Astrocyte (in vitro differentiated cells and primary cell): ENCODE measurements around the gene FBXO10. TPM values are rescaled to one million over a fixed set of nuclear protein-coding genes. Genes with fewer than 3 reads are reported as not detected.
"Not testable (repeated sequence)": the region's sequence is repeated elsewhere in the genome, so short reads cannot be mapped to it uniquely, and the experiment has no call there.

Source experiments
- DNase-seq: peaks from one replicate; pipeline ENCODE4 v3.0.0-alpha.2; 2010; ENCODE audit warnings: low read depth
- FAIRE-seq: peaks from 2 replicates; lab custom pipeline; 2011; peaks lifted over from hg19 to GRCh38; lab: Jason Lieb, UNC
- H2AFZ ChIP-seq: 2 replicates; pipeline ENCODE4 v1.6.0; 2012; ENCODE audit warnings: low read depth, low read length, inconsistent platforms
- H3K27ac ChIP-seq: 2 replicates; pipeline ENCODE4 v1.5.1; 2011; ENCODE audit warnings: low read depth, low read length, inconsistent platforms
- H3K27me3 ChIP-seq: 2 replicates; pipeline ENCODE4 v1.6.0; 2011; ENCODE audit warnings: low read length, inconsistent platforms; ENCODE audit not compliant: insufficient read depth
- H3K36me3 ChIP-seq: 2 replicates; pipeline ENCODE4 v1.5.1; 2011; ENCODE audit warnings: low read length, inconsistent platforms; ENCODE audit not compliant: insufficient read depth
- H3K4me1 ChIP-seq: 2 replicates; pipeline ENCODE4 v1.5.1; 2011; ENCODE audit warnings: low read length, inconsistent platforms; ENCODE audit not compliant: insufficient read depth
- H3K4me2 ChIP-seq: 2 replicates; pipeline ENCODE4 v1.6.0; 2012; ENCODE audit warnings: low read length, inconsistent platforms
- H3K4me3 ChIP-seq: 2 replicates; pipeline ENCODE4 v1.5.1; 2011; ENCODE audit warnings: low read depth, mild to moderate bottlenecking, low read length, inconsistent platforms; ENCODE audit not compliant: insufficient read depth
- H3K79me2 ChIP-seq: 2 replicates; pipeline ENCODE4 v1.6.0; 2012; ENCODE audit warnings: mild to moderate bottlenecking, low read length, inconsistent platforms; ENCODE audit not compliant: insufficient read depth
- H3K9ac ChIP-seq: 2 replicates; pipeline ENCODE4 v1.6.0; 2012; ENCODE audit warnings: mild to moderate bottlenecking, low read length, inconsistent platforms
- H3K9me3 ChIP-seq: 2 replicates; pipeline ENCODE4 v1.5.1; 2012; ENCODE audit warnings: low read depth, mild to moderate bottlenecking, low read length, inconsistent platforms; ENCODE audit not compliant: insufficient read depth
- H4K20me1 ChIP-seq: 2 replicates; pipeline ENCODE4 v1.6.0; 2012; ENCODE audit warnings: low read length, inconsistent platforms; ENCODE audit not compliant: insufficient read depth
- H3K27ac Mint-ChIP-seq: one replicate; pipeline ENCODE4 v1.8.0; 2021; ENCODE audit warnings: mild to moderate bottlenecking, mixed read lengths; ENCODE audit not compliant: unreplicated experiment
- H3K27me3 Mint-ChIP-seq: one replicate; pipeline ENCODE4 v1.8.0; 2021; ENCODE audit warnings: low read depth, mixed read lengths; ENCODE audit not compliant: unreplicated experiment
- H3K36me3 Mint-ChIP-seq: one replicate; pipeline ENCODE4 v1.8.0; 2021; ENCODE audit warnings: low read depth, mixed read lengths; ENCODE audit not compliant: unreplicated experiment
- H3K4me1 Mint-ChIP-seq: one replicate; pipeline ENCODE4 v1.8.0; 2021; ENCODE audit warnings: low read depth, mixed read lengths; ENCODE audit not compliant: unreplicated experiment
- H3K4me3 Mint-ChIP-seq: one replicate; pipeline ENCODE4 v1.8.0; 2021; ENCODE audit warnings: mild to moderate bottlenecking, moderate library complexity, mixed read lengths; ENCODE audit not compliant: unreplicated experiment
- H3K9me3 Mint-ChIP-seq: one replicate; pipeline ENCODE4 v1.8.0; 2021; ENCODE audit warnings: mild to moderate bottlenecking, mixed read lengths; ENCODE audit not compliant: unreplicated experiment
- EZH2 ChIP-seq: IDR thresholded peaks from 2 replicates; pipeline ENCODE4 v1.6.1; 2012; ENCODE audit warnings: mild to moderate bottlenecking, low read length, inconsistent platforms; ENCODE audit not compliant: insufficient read depth
- total RNA-seq: library from RNA; stranded (reverse); gene quantifications from 2 replicates; pipeline ENCODE4 v1.2.1, GENCODE V29; 2021
- TF ChIP-seq, protein P1 (sequence below): IDR thresholded peaks from 2 replicates; pipeline ENCODE4 v1.5.1; 2011; ENCODE audit warnings: low read depth, mild to moderate bottlenecking, inconsistent platforms, low read length, moderate library complexity; ENCODE audit not compliant: insufficient read depth

FBXO10 gene
- total RNA-seq, 1 donor from 2014 or later = 12.7 TPM

DNA sequence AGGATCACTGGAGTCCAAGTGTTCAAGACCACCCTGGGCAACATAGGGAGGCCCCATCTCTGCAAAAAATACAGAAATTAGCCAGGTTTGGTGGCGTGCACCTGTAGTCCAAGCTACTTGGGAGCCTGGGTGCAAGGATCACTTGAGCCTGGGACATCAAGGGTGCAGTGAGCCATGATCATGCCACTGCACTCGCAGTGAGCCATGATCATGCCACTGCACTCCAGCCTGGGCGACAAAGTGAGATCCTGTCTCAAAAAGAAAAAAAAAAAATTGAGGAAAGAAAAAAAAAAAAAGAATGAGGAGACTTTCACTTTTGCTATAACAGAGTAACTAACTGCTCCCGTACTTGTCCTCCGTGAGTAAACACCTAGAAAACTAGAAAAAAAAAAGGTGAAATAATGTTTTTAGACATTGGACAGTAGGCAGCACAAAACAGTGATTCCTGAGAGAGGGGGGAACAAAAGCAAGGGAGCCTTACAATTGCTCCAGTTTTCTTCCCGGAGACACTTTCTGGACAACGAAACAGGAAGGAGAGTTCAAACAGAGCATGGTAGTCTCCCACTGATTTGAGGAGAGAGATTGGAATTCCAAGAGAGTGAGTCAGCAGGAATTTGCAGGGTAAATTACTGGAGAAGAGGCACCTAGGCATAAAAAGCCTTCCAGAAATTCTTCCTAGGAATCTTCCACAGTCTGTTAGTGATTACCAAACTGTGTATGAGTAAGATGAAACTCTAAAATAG, 104.1 kb downstream of the FBXO10 start:
- Mint-ChIP-seq H3K4me1 (peaks cover 6% of the 10 kb centered on the region), H3K9me3 (peaks cover 4% of the 10 kb centered on the region), H3K27me3 (no peaks in the 10 kb centered on the region), H3K4me3 (peak overlapping the region; percentile 78), H3K27ac (peak overlapping the region; percentile 94), H3K36me3 (no peaks in the 10 kb centered on the region)
- Histone ChIP-seq H3K9me3 (no peaks in the 10 kb centered on the region), H3K4me2 (peak overlapping the region; percentile 85), H3K4me3 (peak overlapping the region; percentile 62), H3K27ac (peak overlapping the region; percentile 81), H2AFZ (peak overlapping the region; percentile 7), H3K9ac (peak overlapping the region; percentile 71), H4K20me1 (no peaks in the 10 kb centered on the region), H3K27me3 (no peaks in the 10 kb centered on the region), H3K79me2 (no peaks in the 10 kb centered on the region), H3K36me3 (no peaks in the 10 kb centered on the region), H3K4me1 (peaks cover 4% of the 10 kb centered on the region)
- FAIRE-seq (peak; percentile 99), DNase-seq (peak; percentile 94)
- TF ChIP-seq, protein P1, sequence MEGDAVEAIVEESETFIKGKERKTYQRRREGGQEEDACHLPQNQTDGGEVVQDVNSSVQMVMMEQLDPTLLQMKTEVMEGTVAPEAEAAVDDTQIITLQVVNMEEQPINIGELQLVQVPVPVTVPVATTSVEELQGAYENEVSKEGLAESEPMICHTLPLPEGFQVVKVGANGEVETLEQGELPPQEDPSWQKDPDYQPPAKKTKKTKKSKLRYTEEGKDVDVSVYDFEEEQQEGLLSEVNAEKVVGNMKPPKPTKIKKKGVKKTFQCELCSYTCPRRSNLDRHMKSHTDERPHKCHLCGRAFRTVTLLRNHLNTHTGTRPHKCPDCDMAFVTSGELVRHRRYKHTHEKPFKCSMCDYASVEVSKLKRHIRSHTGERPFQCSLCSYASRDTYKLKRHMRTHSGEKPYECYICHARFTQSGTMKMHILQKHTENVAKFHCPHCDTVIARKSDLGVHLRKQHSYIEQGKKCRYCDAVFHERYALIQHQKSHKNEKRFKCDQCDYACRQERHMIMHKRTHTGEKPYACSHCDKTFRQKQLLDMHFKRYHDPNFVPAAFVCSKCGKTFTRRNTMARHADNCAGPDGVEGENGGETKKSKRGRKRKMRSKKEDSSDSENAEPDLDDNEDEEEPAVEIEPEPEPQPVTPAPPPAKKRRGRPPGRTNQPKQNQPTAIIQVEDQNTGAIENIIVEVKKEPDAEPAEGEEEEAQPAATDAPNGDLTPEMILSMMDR = no peak
- TF ChIP-seq EZH2 = no peak

DNA sequence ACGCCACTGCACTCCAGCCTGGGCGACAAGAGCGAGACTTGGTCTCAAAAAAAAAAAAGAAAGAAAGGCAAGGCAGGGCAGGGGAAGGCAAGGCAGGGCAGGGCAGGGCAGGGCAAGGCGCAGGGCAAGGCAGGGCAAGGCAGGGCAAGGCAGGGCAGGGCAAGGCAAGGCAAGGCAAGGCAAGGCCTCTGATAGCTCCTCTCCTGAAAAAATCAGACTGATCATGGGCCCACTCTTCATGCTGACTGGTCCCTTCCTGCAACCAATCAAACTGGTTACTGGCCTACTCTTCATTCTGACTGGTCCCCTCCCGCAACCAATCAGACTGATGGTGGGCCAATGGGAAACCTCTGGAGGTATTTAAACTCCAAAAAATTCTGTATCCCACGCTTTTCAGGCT, 107.6 kb downstream of the FBXO10 start:
- no peak overlapping the region for H3K4me3 Mint-ChIP-seq
- FAIRE-seq (no peak), DNase-seq (no peak)
- Histone ChIP-seq H3K4me3 (no peak overlapping the region), H3K9me3 (no peaks in the 10 kb centered on the region), H3K4me2 (no peak overlapping the region), H3K27ac (no peak overlapping the region), H3K4me1 (peaks cover 14% of the 10 kb centered on the region), H3K36me3 (no peaks in the 10 kb centered on the region), H2AFZ (no peak overlapping the region), H3K27me3 (no peaks in the 10 kb centered on the region), H3K79me2 (peaks cover 11% of the 10 kb centered on the region), H4K20me1 (peaks cover 8% of the 10 kb centered on the region), H3K9ac (no peak overlapping the region)
- TF ChIP-seq, protein P1 = no peak
- TF ChIP-seq EZH2 = no peak
- H3K27ac Mint-ChIP-seq = no peak overlapping the region
- no peaks in the 10 kb centered on the region for H3K36me3 Mint-ChIP-seq
- no peaks in the 10 kb centered on the region for H3K9me3 Mint-ChIP-seq
- no peaks in the 10 kb centered on the region for H3K27me3 Mint-ChIP-seq
- H3K4me1 Mint-ChIP-seq = peaks cover 6% of the 10 kb centered on the region

DNA sequence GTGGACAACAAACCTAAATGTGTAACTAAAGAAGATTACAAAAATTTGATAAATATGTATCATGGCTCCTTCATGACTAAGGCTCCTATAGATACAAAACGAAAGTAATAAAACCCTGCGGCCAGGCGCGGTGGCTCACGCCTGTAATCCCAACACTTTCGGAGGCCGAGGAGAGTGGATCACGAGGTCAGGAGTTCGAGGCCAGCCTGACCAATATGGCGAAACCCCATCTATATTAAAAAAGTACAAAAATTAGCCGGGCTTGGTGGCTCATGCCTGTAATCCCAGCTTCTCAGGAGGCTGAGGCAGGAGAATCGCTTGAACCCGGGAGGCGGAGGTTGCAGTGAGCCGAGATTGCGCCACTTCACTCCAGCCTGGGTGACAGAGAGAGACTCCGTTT, 108.7 kb downstream of the FBXO10 start:
- H3K4me1 Mint-ChIP-seq = peaks cover 15% of the 10 kb centered on the region
- not testable (repeated sequence) for FAIRE-seq, H3K36me3 Mint-ChIP-seq, H3K9me3 ChIP-seq, H3K4me3 Mint-ChIP-seq, H3K9ac ChIP-seq, H3K36me3 ChIP-seq, H3K27ac ChIP-seq, H3K27ac Mint-ChIP-seq, H3K27me3 ChIP-seq, H3K4me3 ChIP-seq, DNase-seq, H3K27me3 Mint-ChIP-seq, H3K4me2 ChIP-seq, H2AFZ ChIP-seq, H3K9me3 Mint-ChIP-seq
- Histone ChIP-seq H3K79me2 (peaks cover 22% of the 10 kb centered on the region), H3K4me1 (peaks cover 24% of the 10 kb centered on the region), H4K20me1 (peaks cover 19% of the 10 kb centered on the region)
